Transverse colon (tissue), 4 donors: ENCODE measurements around the gene OBSL1. TPM values are rescaled to one million over a fixed set of nuclear protein-coding genes. Genes with fewer than 3 reads are reported as not detected.

Experiments
- DNase-seq: peaks from one replicate; pipeline ENCODE4 v3.0.0-alpha.2; 2019
- H3K27ac ChIP-seq, 4 donors: fragments of 200-600 bp; sonication (generic); 2 replicates each; pipeline ENCODE4 v1.5.1; 2016 to 2018; ENCODE audit warnings: inconsistent platforms in 4 of 4
- H3K27me3 ChIP-seq: fragments of 200-600 bp; sonication (generic); 2 replicates; pipeline ENCODE4 v1.5.1; 2017; ENCODE audit warnings: inconsistent platforms
- H3K36me3 ChIP-seq, 4 donors: fragments of 200-600 bp; sonication (generic); 2 replicates each; pipeline ENCODE4 v1.5.1; 2017 to 2019; ENCODE audit warnings: inconsistent platforms in 4 of 4
- H3K4me1 ChIP-seq, 4 donors: fragments of 200-600 bp; sonication (generic); 2 replicates each; pipeline ENCODE4 v1.5.1; 2017 to 2020; ENCODE audit warnings: inconsistent platforms in 4 of 4
- H3K4me3 ChIP-seq, 4 donors: fragments of 200-600 bp; sonication (generic); 1 replicate in 1 of 4; 2 replicates in 3 of 4; pipeline versions ENCODE4 v1.5.1 to v1.6.1; 2017 to 2019; ENCODE audit warnings: inconsistent platforms in 4 of 4
- H3K9me3 ChIP-seq, 2 donors: fragments of 200-600 bp; sonication (generic); 2 replicates each; pipeline ENCODE4 v1.5.1; 2017 to 2019; ENCODE audit warnings: inconsistent platforms in 2 of 2
- EP300 ChIP-seq: sonication (generic); formaldehyde crosslinking; IDR thresholded peaks from one replicate; pipeline ENCODE4 v1.6.1; 2017; ENCODE audit warnings: antibody characterized with exemption, low read depth
- POLR2A ChIP-seq: fragments of 450-650 bp; IDR thresholded peaks from one replicate; pipeline ENCODE4 v1.6.1; 2016; ENCODE audit warnings: antibody characterized with exemption, mild to moderate bottlenecking, moderate library complexity
- POLR2AphosphoS5 ChIP-seq, 3 donors: sonication (generic); formaldehyde crosslinking; IDR thresholded peaks; one replicate each; pipeline ENCODE4 v1.6.1; 2016; ENCODE audit warnings: antibody characterized with exemption in 3 of 3
- WGBS, 2 donors: methylation state at CpG; one replicate each; pipeline ENCODE4 v1.1.5; 2018; ENCODE audit warnings: low coverage in 1 of 2; 5-methylcytosine and 5-hydroxymethylcytosine counted together
- in situ Hi-C, 4 donors: fragments of 200-750 bp; cut with MboI; loops; one replicate each; pipeline versions ENCODE4 v1.15.0 to v1.15.1; 2017; ENCODE audit warnings: low sequenced_read_pairs in 3 of 4, low pct_ligation_motif_present in 1 of 4, low pct_unique_long_range_greater_than_20kb in 1 of 4
- intact Hi-C: fragments of 100-400 bp; cut with DNase I; formaldehyde crosslinking; loops from one replicate; pipeline ENCODE4 v1.15.1; 2023; ENCODE audit warnings: low total_unique reads
- small RNA-seq, 4 donors: library from RNA; depleted of rRNA; stranded (forward); fragments of <200 nt; gene quantifications; one replicate each; pipeline ENCODE3, GENCODE V24; 2016
- total RNA-seq, 4 donors: library from RNA; depleted of rRNA; stranded (reverse); fragments of >200 nt; gene quantifications; one replicate each; pipeline ENCODE4 v1.1.0, GENCODE V29; 2016
- TF ChIP-seq, protein P1 (sequence below), 5 experiments: fragments of 200-600 bp in 3 of 5; fragments of 450-650 bp in 2 of 5; sonication (generic) in 3 of 5; IDR thresholded peaks; 1 replicate in 2 of 5; 2 replicates in 3 of 5; pipeline ENCODE4 v1.5.1; 2016 to 2017; ENCODE audit warnings: antibody characterized with exemption in 5 of 5, inconsistent platforms in 3 of 5, mild to moderate bottlenecking in 2 of 5, moderate library complexity in 1 of 5

The OBSL1 gene
- total RNA-seq, 4 donors from 2014 or later, result 18.1 to 57.2 (median 19.0) TPM

DNA sequence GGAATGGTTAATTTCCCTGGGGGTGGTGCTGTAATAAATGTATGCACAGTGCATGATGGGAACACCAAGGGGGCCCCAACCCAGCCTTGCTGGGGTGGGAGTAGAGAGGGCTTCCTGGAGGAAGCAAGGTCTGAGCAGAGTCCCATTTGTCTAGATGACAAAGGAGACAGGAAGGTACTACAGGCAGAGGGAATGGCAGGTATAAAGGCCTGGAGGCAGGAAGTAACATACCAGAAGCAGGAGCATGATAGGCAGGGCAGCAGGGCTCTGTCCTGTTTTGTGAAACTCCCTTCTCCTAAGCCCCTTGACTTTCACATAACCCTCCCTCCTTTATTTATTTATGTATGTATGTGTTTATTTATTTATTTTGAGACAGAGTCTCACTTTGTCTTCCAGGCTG is 68.7 kb downstream of the OBSL1 start:
- in situ Hi-C loops, result no loop called here
- no peak for DNase-seq
- TF ChIP-seq EP300, result no peak
- no peak for TF ChIP-seq POLR2AphosphoS5 (IDR thresholded peaks at IDR 0.05)
- TF ChIP-seq POLR2A, result no peak
- TF ChIP-seq, protein P1, sequence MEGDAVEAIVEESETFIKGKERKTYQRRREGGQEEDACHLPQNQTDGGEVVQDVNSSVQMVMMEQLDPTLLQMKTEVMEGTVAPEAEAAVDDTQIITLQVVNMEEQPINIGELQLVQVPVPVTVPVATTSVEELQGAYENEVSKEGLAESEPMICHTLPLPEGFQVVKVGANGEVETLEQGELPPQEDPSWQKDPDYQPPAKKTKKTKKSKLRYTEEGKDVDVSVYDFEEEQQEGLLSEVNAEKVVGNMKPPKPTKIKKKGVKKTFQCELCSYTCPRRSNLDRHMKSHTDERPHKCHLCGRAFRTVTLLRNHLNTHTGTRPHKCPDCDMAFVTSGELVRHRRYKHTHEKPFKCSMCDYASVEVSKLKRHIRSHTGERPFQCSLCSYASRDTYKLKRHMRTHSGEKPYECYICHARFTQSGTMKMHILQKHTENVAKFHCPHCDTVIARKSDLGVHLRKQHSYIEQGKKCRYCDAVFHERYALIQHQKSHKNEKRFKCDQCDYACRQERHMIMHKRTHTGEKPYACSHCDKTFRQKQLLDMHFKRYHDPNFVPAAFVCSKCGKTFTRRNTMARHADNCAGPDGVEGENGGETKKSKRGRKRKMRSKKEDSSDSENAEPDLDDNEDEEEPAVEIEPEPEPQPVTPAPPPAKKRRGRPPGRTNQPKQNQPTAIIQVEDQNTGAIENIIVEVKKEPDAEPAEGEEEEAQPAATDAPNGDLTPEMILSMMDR (IDR thresholded peaks at IDR 0.05), result no peak
- H3K9me3 ChIP-seq, result no peaks in the 10 kb centered on the region
- peaks cover 0 to 14% (median 11%) of the 10 kb centered on the region in 4 donors for H3K4me1 ChIP-seq
- H3K27ac ChIP-seq, result no peak overlapping the region
- intact Hi-C loops, result no loop called here
- H3K36me3 ChIP-seq, result peaks cover 0 to 12% (median 3%) of the 10 kb centered on the region in 4 donors
- H3K27me3 ChIP-seq, result no peaks in the 10 kb centered on the region
- H3K4me3 ChIP-seq, result no peak overlapping the region

DNA sequence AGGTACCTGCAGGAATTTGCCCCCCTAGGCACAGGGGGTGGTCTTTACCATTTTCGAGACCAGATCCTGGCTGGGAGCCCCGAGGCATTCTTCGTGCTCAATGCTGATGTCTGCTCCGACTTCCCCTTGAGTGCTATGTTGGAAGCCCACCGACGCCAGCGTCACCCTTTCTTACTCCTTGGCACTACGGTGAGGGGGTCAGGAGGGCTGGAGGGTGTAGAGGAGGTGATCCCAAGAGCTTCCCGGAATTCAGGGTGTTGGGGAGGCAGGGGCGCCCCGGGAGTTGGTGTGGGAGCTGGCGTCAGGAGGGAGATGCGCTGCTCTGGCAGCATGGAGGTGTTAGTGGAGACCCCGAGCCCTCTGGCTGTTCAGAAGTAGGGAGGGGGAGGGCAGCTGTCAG is 69.5 kb downstream of the OBSL1 start:
- Histone ChIP-seq H3K4me3 (no peak overlapping the region), H3K4me1 (peaks cover 3 to 21% (median 19%) of the 10 kb centered on the region in 4 donors), H3K9me3 (no peaks in the 10 kb centered on the region), H3K36me3 (peaks cover 0 to 12% (median 3%) of the 10 kb centered on the region in 4 donors), H3K27me3 (peaks cover 6% of the 10 kb centered on the region), H3K27ac (no peak overlapping the region)
- no peak for DNase-seq
- TF ChIP-seq, protein P1 (IDR thresholded peaks at IDR 0.05), result no peak
- TF ChIP-seq POLR2A, result no peak
- no peak for TF ChIP-seq EP300
- no peak for TF ChIP-seq POLR2AphosphoS5 (IDR thresholded peaks at IDR 0.05)
- WGBS, 2 donors, result 93 to 100% methylated on average over 3 to 14 of the region's 14 CpGs
- in situ Hi-C loops (no loop called here), intact Hi-C loops (no loop called here)

Small RNA genes within 50 kb of the gene (small RNA-seq; reads per million reads assigned to genes)
- gene MIR3132 (0 reads per million in 4 donors), gene RN7SKP213 (0 to 0.28 (median 0) reads per million in 4 donors)

Other genes starting within 250 kb of the OBSL1 start
- not detected for gene RESP18, start 238.8 kb downstream of the OBSL1 start, total RNA-seq
- gene DNPEP, start 183.6 kb downstream of the OBSL1 start, total RNA-seq, result 100 to 1,000 TPM in 2 of 4 donors, 10 to 100 TPM in 2; 61.3 to 142 (median 104) TPM
- over 10,000 TPM in 1 of 4 donors, 1,000 to 10,000 TPM in 2, 100 to 1,000 TPM in 1; 1,000 to 12,373 (median 1,519) TPM for gene DES, start 153.2 kb downstream of the OBSL1 start, total RNA-seq
- 10 to 100 TPM; 26.5 to 95.8 (median 48.5) TPM for gene SPEG, start 136.7 kb downstream of the OBSL1 start, total RNA-seq
- 10 to 100 TPM; 25.1 to 41.1 (median 36.4) TPM for gene GMPPA, start 72.6 kb downstream of the OBSL1 start, total RNA-seq
- not detected for gene ASIC4, start 57.1 kb downstream of the OBSL1 start, total RNA-seq
- gene CHPF, start 27.7 kb downstream of the OBSL1 start, total RNA-seq, result 10 to 100 TPM; 21.1 to 58.2 (median 52.1) TPM
- 1 to 10 TPM in 3 of 4 donors, not detected in 1; 1.1 to 4.4 (median 1.2) TPM for gene TMEM198, start 27.5 kb downstream of the OBSL1 start, total RNA-seq
- gene INHA, start 771 bp upstream of the OBSL1 start, total RNA-seq, result not detected
- gene STK11IP, start 26.3 kb upstream of the OBSL1 start, total RNA-seq, result 100 to 1,000 TPM in 1 of 4 donors, 10 to 100 TPM in 3; 16.2 to 117 (median 38.2) TPM
- 10 to 100 TPM in 1 of 4 donors, under 1 TPM in 2, not detected in 1; 0.32 to 25.9 (median 0.68) TPM for gene SLC4A3, start 56.1 kb upstream of the OBSL1 start, total RNA-seq